AG04449 (cell line): Measurements from ENCODE around the gene ACOX1.
"Not testable (repeated sequence)": the region's sequence is repeated elsewhere in the genome, so short reads cannot be mapped to it uniquely, and the experiment has no call there.

ENCODE experiments used
- CTCF ChIA-PET: fragments of 350-600 bp; formaldehyde crosslinking; extraction: SDS; loops from one replicate; lab custom pipeline; 2021; ENCODE audit warnings: antibody characterized with exemption; lab: Yijun Ruan, JAX
- POLR2A ChIA-PET: fragments of 400-600, 350-600 bp; formaldehyde crosslinking; extraction: SDS; loops from one replicate; lab custom pipeline; 2020; ENCODE audit warnings: antibody characterized with exemption, inconsistent platforms; lab: Yijun Ruan, JAX
- DNase-seq: peaks from one replicate; pipeline ENCODE4 v3.0.0-alpha.2; 2010; ENCODE audit warnings: low read depth, low spot score
- H3K4me3 ChIP-seq: 2 replicates; pipeline ENCODE4 v1.5.1; 2011; ENCODE audit warnings: low read depth, mild to moderate bottlenecking, control low read depth, low read length
- CTCF ChIP-seq: IDR thresholded peaks from one replicate; pipeline ENCODE4 v1.5.1; 2011; ENCODE audit warnings: mild to moderate bottlenecking, moderate library complexity, low read length, control low read depth, inconsistent platforms; ENCODE audit not compliant: insufficient read depth; ENCODE audit errors: missing control alignments

ACOX1 gene

GRCh38 chr17:75970011-75970523, 8.9 kb downstream of the ACOX1 start:
- ChIA-PET POLR2A (interaction anchor here (0.7 kb wide), 1 partner anchor 188 kb away, joined by 5 read pairs; no protein-coding TSS in a partner anchor), CTCF (no interaction called here)
- DNase-seq, result no peak
- no peak for TF ChIP-seq CTCF
- H3K4me3 ChIP-seq, result no peak overlapping the region

DNA sequence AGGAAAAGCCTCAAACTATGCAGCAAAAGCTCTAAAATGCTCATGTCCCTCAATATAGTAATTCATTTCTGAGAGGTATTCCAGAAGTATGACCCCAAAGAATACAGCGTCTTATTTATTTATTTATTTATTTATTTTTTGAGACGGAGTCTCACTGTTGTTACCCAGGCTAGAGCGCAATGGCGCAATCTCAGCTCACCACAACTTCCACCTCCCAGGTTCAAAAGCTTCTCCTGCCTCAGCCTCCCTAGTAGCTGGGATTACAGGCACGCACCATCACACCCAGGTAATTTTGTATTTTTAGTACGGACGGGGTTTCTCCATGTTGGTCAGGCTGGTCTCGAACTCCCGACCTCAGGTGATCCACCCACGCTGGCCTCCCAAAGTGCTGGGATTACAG, 9.9 kb downstream of the ACOX1 start:
- CTCF ChIA-PET, result interaction anchor here (0.7 to 1.3 kb wide), 3 partner anchors 10 to 216 kb away, joined by 3 to 4 read pairs (median 3); partner anchors contain the start of genes ACOX1, FBF1 and TEN1
- H3K4me3 ChIP-seq, POLR2A ChIA-PET, DNase-seq: not testable (repeated sequence)

- H3K4me3 ChIP-seq, result no peak overlapping the region
- ChIA-PET CTCF (interaction anchor here (0.8 to 2.0 kb wide), 3 partner anchors 10 to 49 kb away, joined by 3 to 4 read pairs (median 4); no protein-coding TSS in a partner anchor), POLR2A (interaction anchor here (0.7 kb wide), 1 partner anchor 13 kb away, joined by 3 read pairs; no protein-coding TSS in a partner anchor)
- TF ChIP-seq CTCF, result no peak
- no peak for DNase-seq
These were observed 13.5 kb downstream of the ACOX1 start for GRCh38 chr17:75965468-75965867.

DNA sequence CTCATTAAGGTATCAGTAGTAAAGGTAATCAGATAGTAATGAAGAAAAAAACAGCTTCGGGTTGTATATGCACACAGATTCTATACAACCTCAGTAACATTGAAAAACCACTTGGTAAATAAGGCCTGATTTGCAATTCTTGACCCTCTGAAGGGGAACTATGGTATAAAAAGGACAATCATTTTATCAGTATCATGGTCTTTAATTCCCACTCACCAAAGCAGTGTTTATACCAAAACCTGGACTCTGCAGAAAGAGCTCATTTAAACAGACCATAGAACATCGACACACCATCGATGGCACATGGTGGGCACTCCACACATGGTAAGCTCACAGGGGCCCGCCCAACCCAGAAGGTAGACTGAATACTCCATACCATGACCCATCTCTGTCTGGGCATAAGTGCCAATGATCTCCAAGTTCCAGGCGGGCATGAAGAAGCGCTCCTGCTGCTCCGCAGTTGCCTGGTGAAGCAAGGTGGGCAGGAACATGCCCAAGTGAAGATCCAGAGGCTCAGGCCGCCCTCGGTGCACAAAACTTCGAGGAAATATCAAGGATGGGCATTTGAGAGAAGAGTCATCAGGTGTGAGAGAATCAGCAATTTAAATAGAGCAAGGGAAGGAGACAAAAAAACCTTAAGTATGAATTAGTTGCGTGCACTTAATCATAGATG, 19.0 kb downstream of the ACOX1 start:
- POLR2A ChIA-PET, result no interaction called here
- H3K4me3 ChIP-seq, result no peak overlapping the region

DNA sequence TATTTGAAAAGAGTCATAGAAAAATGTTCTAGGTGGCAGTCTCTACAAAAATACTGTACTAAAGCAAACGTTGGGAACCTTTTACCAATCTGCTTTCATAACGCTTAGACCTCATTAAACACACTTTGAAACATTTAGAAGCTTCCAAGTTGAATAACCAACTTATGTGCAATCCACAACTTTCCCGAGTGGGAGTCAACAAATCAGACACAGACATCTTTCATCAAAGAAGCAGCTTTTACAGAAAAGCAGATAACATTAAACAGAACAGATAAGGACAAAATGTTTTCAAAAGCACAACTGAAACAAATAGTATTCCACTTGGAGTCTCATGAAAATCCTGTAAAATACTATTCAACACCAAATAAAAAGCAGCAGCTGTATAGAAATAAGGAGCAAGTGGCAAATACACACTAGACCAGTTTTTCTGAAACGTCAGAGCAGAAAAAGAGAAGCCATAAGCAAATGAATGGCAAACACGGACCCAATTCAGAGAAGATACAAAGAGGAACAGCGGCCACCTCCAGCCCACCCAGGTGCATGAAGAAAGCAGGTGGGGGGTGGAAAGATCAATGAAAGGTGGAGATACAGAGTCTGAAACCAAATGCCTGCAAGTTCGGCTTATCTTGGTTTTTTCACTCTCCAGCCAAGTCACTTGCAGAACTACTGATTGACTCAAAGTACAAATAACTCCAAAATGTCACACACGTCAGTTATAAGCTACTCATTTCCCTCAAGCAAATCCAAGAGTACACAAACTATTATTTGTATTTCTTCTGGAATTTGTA, 19.7 kb downstream of the ACOX1 start:
- ChIA-PET CTCF (interaction anchor here (0.6 to 2.6 kb wide), 6 partner anchors 13 to 321 kb away, joined by 3 to 9 read pairs (median 4); partner anchors contain the start of gene MRPL38), POLR2A (no interaction called here)
- DNase-seq, result no peak
- no peak for TF ChIP-seq CTCF
- H3K4me3 ChIP-seq, result no peak overlapping the region

More for the DNA sequence above, 19.0 kb downstream of the ACOX1 start:
- CTCF ChIA-PET, result interaction anchor here (0.6 to 2.6 kb wide), 8 partner anchors 14 to 320 kb away, joined by 3 to 9 read pairs (median 3); partner anchors contain the start of gene MRPL38
- no peak for TF ChIP-seq CTCF
- no peak for DNase-seq

- H3K4me3 ChIP-seq, result no peak overlapping the region
- CTCF ChIA-PET, result no interaction called here
- DNase-seq, result no peak
- POLR2A ChIA-PET, result no interaction called here
- no peak for TF ChIP-seq CTCF
These were observed 28.0 kb downstream of the ACOX1 start for GRCh38 chr17:75950855-75951554.
